ENCODE data around the gene CACNA2D4.

Gene CACNA2D4

DNA sequence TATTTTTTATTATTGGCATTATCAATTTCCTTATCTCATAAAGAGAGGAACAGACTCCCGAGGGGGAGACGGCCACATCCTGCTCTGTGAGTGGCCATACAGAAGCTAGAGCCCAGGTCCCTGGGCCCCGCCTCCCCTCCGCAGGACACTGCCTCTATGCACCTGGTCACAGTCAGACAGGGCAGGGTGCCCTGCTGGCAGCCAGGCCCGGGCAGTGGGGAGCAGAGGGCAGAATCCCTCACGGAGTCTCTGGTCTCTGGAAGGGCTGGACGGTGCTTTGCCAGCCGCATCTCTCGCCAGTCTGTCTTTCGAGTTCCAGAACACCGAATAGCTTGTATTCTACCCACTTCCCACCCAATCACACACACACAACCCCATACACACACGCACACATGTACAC is 16.4 kb upstream of the CACNA2D4 start:
- no peak for DNase-seq

DNA sequence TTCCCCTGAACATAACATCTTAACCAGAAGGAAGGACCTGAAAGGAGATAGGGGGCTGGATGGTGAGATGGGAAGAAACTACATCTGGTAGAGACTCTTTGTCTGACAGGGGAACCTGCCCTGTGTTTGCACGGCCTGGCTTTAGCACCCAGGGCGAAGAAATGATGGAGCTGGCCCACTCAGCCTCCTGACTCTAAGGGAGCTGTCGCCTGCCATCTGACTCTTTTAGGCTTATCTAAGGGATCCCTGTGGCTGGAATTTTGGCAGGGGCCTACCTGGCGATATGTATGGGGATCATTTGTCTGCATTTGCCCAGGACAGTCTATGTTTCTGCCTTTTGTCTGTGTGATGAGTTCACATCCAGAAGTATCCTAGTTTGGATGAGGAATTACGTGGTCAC is 15.6 kb upstream of the CACNA2D4 start:
- DNase-seq: no peak

DNA sequence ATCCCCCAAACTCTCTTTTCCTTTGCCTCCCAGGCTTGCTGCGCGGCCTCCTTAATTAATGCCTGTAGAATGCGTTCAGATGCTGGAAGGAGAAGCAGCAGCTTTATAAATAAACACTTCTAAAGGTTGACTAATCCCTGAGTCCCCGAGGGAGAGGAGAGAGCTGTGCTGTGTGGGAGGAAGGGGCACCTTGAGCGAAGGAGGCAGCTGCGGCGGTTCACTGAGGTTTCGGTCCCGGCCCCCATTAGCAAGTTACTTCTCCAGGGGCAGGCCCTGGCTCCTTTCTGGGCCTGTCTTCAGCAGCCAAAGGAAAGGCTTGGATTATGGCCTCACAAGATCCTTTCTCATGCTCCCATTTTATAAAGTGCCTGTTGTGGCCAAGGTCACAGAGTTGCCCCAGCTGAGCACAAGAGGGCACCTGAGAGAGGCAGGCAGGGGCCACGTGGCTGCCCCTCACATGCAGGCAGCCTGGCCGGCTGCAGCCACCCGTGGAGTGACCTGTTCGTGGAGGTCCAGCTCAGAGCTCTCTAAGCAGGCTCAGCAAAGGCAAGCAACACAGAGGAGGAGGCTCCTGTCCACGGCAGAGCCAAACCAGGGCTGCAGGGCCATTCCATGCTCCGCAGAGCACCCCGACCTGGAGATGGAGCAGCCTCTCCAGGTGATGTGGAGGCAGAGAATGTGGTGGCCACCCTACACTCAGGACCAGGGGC is 15.0 kb upstream of the CACNA2D4 start:
- no peak for DNase-seq

DNA sequence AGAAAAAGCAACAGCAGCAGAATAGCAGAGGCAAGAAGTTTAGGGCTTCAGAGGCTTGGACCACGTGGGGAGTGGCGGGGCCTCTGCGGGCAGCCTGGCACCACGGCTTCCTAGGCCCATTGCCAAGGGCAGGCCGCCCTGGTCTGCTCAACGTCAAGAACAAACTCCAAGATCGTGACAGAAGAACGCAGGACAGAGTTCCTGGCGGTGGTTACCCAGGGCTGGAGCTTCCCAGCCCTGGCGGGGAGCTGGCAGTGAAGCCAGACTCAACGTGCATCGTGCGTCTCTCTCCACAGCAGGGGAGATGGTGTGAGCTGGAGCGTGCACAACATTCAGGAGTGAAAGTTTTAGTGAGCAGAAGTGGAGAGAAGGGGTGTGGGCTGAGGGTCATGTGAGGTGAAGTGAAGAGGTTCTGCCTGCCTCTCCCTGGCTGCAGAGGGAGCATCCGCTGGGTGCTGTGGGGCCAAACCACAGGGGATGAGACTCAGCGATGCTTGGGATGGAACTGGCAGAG is 13.9 kb upstream of the CACNA2D4 start:
- DNase-seq: peak in 3 of 4 experiments; percentile 25 to 40 (median 25)

DNA sequence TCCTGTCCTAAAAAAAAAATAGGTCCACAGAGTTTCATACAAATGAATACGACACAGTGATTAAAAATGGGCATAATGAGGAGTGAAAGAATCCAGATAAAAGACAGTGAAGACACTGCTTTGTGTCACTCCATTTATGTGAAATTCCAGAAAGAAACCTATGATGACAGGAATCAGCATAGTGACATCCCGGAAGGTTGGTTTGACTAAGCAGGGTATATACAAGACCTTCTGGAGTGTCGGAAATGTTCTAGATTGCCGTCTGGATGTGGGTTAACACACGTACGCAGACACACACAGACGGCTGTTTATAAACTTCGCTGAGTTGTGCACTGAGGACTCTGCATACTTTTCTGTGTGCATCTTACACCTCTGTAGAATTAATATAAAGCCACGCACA is 13.2 kb upstream of the CACNA2D4 start:
- no peak for DNase-seq

GRCh38 chr12:1930803-1931597 is 12.5 kb upstream of the CACNA2D4 start:
- DNase-seq: no peak

DNA sequence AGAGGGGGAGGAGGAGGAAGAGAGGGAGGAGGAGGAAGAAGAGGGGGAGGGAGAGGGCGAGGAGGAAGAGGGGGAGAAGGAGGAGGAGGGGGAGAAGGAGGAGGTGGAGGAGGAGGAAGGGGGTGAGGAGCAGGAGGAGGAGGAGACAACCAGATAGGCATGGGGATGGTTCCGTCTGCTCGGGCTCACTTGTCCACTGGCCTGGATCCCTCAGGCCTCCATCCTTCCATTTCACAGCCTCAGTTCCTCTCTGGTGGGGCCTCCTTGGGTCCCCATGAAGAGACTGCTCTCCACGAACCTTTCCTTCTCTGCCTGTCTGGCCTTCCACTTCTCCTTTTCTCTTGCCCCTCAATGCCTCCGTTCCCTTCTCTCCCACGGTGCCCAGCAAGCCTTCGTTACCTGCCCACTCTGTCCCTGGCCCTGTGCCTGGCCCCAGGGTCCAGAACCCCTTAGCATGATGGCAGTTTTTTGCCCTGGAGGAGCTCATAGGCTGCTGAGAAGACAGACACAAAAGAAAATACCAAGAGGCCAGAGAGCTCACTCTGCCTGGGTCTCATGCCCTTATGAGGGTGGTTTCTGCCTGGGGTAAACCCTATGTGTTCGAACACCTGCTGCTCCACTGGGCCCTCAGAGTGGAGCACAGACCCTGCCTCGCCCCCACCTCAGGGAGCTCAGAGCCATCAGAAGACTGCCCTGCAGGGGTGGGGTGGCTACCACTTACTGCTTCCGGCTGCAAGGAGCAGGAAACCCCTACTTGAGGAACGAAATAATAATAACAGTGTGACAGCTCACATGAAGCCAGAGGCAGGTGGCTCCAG is 11.7 kb upstream of the CACNA2D4 start:
- DNase-seq: peak in 3 of 4 experiments; percentile 27 to 35 (median 28)

DNA sequence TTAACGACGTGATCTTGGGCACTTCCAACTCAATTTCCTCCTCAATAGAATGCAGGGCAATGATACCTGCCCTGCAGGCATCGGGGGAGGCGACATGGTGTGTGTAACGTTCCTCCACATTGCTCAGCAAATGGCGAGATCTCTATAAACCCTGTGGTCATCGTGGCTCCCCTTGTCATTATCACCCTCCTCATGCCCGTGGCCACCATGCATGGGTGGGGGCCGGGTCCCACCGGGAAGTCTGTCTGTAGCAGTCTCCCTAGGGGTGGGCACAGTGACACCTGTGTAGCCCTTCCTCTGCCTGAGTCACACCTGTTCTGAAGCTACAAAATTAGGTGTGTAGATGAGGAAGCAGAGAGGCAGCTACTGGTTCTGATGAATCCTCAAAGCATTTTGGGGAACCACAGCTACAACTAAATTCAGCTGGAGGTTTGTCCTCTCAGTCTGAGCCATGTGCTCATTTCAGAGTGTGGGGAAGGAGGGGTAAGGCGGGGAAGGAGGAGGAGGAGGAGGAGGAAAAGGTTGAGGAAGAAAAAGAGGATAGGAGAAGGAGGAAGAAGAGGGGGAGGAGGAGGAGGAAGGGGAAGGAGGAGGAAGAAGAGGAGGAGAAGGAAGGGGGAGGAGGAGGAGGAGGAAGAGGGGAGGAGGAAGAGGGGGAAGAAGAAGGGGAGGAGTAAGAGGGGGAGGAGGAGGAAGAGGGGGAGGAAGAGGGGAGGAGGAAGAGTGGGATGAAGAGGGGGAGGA is 11.0 kb upstream of the CACNA2D4 start:
- DNase-seq: peak in 2 of 4 experiments; percentile 28 to 36

GRCh38 chr12:1928439-1929121 is 10.1 kb upstream of the CACNA2D4 start:
- DNase-seq: no peak

DNA sequence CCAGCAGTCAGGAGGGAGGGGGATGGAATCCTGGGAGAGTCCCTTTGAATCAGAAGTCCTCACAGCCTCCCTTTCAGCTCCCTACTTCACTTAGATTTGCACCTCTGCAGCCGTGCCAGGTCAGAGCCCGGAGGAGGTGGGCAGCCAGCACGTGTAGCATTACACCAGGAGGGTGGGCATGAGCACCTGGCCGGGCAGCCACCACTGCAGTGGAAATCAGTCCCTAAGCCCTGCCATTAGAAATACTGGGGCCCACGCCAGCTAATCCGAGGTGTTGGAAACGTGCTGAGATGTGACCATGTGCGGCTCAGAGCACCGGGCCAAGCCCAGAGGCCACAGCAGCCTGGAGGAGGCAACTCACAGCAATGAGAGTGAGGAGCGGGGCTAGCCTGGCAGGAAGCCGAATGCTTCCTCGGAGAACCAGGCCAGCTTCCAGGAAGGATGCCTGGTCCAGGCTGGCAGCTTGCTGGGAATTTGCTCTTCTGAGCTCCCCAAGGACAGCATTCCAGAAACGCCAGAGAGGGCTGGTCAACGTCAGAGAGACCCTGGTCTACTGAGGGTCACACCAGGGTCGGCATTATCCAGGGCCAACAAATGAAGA is 9.4 kb upstream of the CACNA2D4 start:
- DNase-seq: no peak

GRCh38 chr12:1927051-1927680 is 8.7 kb upstream of the CACNA2D4 start:
- DNase-seq: no peak

GRCh38 chr12:1926251-1926657 is 7.8 kb upstream of the CACNA2D4 start:
- no peak for DNase-seq

DNA sequence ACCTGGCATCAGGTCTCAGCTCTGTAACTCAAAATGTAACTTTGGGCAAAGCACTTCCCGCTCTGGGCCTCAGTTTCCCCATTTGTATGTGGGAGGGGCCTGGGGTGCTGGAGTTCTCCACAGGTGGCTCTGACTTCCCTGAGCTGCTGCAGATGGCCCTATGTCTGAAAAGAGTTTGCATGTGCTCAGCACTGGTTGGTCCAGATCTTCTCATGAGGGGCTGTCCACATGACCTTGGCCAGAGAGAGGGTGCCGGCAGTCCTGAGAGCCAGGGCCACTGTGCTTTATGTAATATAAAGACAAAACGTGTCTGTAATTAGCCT is 7.2 kb upstream of the CACNA2D4 start:
- DNase-seq: no peak

- peak in 1 of 4 experiments; percentile 27 for DNase-seq
These were observed 6.7 kb upstream of the CACNA2D4 start for GRCh38 chr12:1924996-1925683.

DNA sequence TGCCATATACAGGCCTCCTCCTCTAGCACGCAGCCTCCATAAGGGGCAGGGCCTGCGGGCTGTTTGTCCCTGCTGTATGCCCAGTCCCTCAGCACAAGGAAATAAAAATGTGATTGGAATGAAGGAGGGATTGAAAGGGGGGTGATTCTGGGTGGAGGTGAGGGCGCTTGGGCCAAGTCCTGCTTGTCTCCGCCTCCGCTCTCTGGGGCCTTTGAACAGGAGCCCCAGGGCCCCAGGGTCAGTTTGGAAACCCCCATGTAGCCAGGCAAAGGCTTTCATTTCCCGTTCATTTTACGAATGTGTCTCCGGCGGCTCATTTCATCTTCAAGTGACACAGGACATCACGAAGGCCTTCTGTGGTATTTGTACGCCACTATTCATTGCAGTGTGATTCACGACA is 4.5 kb upstream of the CACNA2D4 start:
- no peak for DNase-seq

DNA sequence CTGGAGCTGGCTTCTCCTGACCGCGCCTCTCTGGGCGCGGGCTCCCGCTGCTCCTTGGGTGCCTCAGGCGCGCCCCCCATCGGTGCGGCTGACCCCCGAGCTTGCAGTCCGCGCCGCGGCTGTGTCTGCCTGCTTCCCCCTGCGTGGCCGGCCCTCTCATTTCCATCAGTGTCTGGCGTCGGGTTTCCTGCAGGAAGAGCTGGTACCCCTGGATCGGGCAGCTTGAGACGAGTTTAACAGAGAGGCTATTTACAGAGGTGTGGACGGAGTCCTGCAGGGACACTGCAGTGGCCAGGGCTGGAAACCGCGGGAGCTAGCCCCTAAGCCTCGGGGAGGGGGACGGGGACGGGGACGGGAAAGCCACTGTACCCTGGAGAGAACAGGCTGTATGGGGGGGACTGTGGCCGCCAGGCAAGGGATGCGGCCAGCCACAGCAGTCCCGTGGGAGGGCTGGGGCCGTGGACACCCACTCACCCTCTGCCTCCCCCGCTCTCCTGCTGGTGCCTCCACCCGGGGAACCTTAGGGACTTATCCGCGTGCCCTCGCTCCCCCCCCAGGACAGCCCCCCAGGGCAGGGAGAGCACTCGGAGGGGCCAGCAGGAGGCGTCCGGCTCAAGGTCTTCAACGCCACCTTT is 3.7 kb upstream of the CACNA2D4 start:
- DNase-seq: no peak

GRCh38 chr12:1920971-1921370 is 2.5 kb upstream of the CACNA2D4 start:
- peak; percentile 76 to 88 (median 84) for DNase-seq

DNA sequence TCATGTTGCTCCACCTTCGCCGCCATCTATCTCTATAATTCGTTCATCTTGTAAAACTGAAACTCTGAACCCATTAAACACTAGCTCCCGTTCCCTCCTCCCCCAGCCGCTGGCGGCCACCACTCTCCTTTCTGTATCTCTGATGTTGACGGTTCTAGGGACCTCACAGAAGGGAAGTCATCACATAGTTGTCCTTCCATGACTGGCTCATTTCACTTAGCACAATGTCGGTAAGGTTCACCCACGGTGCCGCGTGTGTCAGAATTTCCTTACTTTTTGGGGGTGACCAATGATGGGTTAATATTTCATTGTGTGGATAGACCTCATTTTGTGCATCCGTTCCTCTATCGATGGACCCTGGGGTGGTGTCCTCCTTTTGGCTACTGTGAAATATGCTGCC is 2.0 kb upstream of the CACNA2D4 start:
- no peak for DNase-seq

- no peak for DNase-seq
These were observed 1.3 kb upstream of the CACNA2D4 start for GRCh38 chr12:1919763-1920162.

GRCh38 chr12:1919284-1919683 is 832 bp upstream of the CACNA2D4 start:
- DNase-seq: peak in 3 of 4 experiments; percentile 47 to 57 (median 53)
